Bronchial epithelial cell (primary cell): ENCODE data around the gene UNC5A. TPM values are rescaled to one million over a fixed set of nuclear protein-coding genes. Genes with fewer than 3 reads are reported as not detected.

ENCODE experiments used
- DNase-seq: peaks from one replicate; pipeline ENCODE4 v3.0.0-alpha.2; 2010; ENCODE audit warnings: low read depth
- FAIRE-seq: peaks from 2 replicates; lab custom pipeline; 2011; peaks lifted over from hg19 to GRCh38; lab: Jason Lieb, UNC
- H3K27me3 ChIP-seq: 2 replicates; pipeline ENCODE4 v1.5.1; 2011; ENCODE audit warnings: low read length; ENCODE audit not compliant: control insufficient read depth, insufficient read depth
- H3K36me3 ChIP-seq: 2 replicates; pipeline ENCODE4 v1.5.1; 2011; ENCODE audit warnings: low read length; ENCODE audit not compliant: control insufficient read depth, insufficient read depth
- H3K4me3 ChIP-seq: 2 replicates; pipeline ENCODE4 v1.5.1; 2011; ENCODE audit warnings: mild to moderate bottlenecking, low read depth, low read length, control low read depth
- CTCF ChIP-seq: IDR thresholded peaks from 2 replicates; pipeline ENCODE4 v1.5.1; 2011; ENCODE audit warnings: mild to moderate bottlenecking, moderate library complexity, low read length, control low read depth, inconsistent platforms; ENCODE audit not compliant: insufficient read depth, severe bottlenecking
- total RNA-seq: library from RNA; depleted of rRNA; stranded (reverse); fragments of >200 nt; gene quantifications from 2 replicates; pipeline ENCODE4 v1.2.1, GENCODE V29; 2014

Gene UNC5A
- total RNA-seq, 1 donor from 2014 or later: not detected

DNA sequence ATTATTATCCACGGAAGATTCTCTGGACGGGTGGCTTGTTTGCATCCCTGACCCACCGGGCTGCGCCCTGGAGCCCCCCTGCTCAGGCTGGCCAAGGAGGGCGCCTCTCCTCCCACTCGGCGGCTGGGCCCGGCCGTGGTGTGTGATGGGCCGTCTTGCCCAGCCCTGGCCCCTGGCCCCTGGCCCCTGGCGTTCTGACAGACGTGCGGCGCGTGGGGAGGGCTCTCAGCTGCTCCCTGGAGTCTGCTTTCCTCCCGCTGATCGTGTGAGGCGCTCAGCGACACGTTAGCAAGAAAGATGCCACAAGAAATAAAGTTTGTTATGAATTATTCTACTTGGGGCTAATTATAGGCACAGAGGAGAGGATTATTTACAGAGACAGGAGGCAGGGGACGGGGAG is 33.3 kb downstream of the UNC5A start:
- FAIRE-seq (no peak), DNase-seq (no peak)
- no peak for TF ChIP-seq CTCF
- Histone ChIP-seq H3K27me3 (peaks cover 4% of the 10 kb centered on the region), H3K36me3 (no peaks in the 10 kb centered on the region), H3K4me3 (no peak overlapping the region)

- H3K4me3 ChIP-seq: no peak overlapping the region
- no peak for FAIRE-seq
- H3K36me3 ChIP-seq: no peaks in the 10 kb centered on the region
- peaks cover 4% of the 10 kb centered on the region for H3K27me3 ChIP-seq
- no peak for TF ChIP-seq CTCF
- no peak for DNase-seq
Measured at GRCh38 chr5:176844281-176844680, 33.9 kb downstream of the UNC5A start.

GRCh38 chr5:176844706-176845391 is 34.5 kb downstream of the UNC5A start:
- Histone ChIP-seq H3K36me3 (no peaks in the 10 kb centered on the region), H3K27me3 (peaks cover 2% of the 10 kb centered on the region), H3K4me3 (no peak overlapping the region)
- FAIRE-seq (no peak), DNase-seq (no peak)
- TF ChIP-seq CTCF: no peak

- DNase-seq (no peak), FAIRE-seq (no peak)
- H3K36me3 ChIP-seq: no peaks in the 10 kb centered on the region
- no peak for TF ChIP-seq CTCF
- H3K27me3 ChIP-seq: peaks cover 2% of the 10 kb centered on the region
- H3K4me3 ChIP-seq: no peak overlapping the region
Measured at GRCh38 chr5:176845392-176845713, 35.0 kb downstream of the UNC5A start.

GRCh38 chr5:176846335-176847140 is 36.2 kb downstream of the UNC5A start:
- TF ChIP-seq CTCF: no peak
- Histone ChIP-seq H3K4me3 (no peak overlapping the region), H3K36me3 (no peaks in the 10 kb centered on the region), H3K27me3 (peaks cover 4% of the 10 kb centered on the region)
- DNase-seq (no peak), FAIRE-seq (no peak)

DNA sequence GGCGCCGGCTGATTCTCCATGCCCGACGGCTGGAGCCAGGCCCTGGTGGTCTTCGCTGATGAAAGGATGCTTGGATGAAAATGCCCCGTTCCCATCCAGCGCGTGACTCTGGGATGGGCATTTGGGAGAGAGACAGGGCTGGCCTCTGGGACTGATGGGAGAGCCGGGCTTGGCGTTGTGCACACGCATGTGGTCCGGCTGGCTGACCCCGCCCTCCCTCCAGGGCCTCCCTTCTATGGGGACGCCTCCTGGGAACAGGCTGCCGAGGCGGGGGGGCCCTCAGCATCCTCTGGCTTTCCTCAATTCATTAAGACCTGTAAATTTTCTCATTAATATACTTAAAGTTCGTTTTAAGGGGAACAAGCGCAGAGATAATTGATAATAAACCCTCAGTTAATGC is 36.8 kb downstream of the UNC5A start:
- no peak for TF ChIP-seq CTCF
- DNase-seq: no peak
- Histone ChIP-seq H3K4me3 (no peak overlapping the region), H3K36me3 (no peaks in the 10 kb centered on the region), H3K27me3 (peaks cover 4% of the 10 kb centered on the region)
- FAIRE-seq: no peak
